ENCODE measurements around the gene COL23A1.

Gene COL23A1

GRCh38 chr5:178590141-178590923 lies at the start of gene COL23A1:
TSS of gene COL23A1 (minus strand) at chr5:178590393.
- DNase-seq, result peak; percentile 21

- no peak for DNase-seq
These were observed 47.3 kb upstream of the COL23A1 start for GRCh38 chr5:178637356-178638074.

GRCh38 chr5:178632285-178632684 lies 42.1 kb upstream of the COL23A1 start:
- DNase-seq, result no peak

GRCh38 chr5:178630951-178631350 lies 40.8 kb upstream of the COL23A1 start:
- no peak for DNase-seq

GRCh38 chr5:178630475-178630930 lies 40.3 kb upstream of the COL23A1 start:
- DNase-seq, result peak; percentile 47

- DNase-seq, result no peak
These were observed 37.0 kb upstream of the COL23A1 start for GRCh38 chr5:178627259-178627598.

- DNase-seq, result peak; percentile 91
These were observed 36.5 kb upstream of the COL23A1 start, which contains the start of gene CLK4 for GRCh38 chr5:178626484-178627258. TSS of gene CLK4 (minus strand) at chr5:178627050. CDS start at chr5:178623416, 3,634 bp downstream.

GRCh38 chr5:178625679-178626483 lies 35.7 kb upstream of the COL23A1 start:
- no peak for DNase-seq

GRCh38 chr5:178624631-178625546 lies 34.7 kb upstream of the COL23A1 start:
- DNase-seq, result peak; percentile 52

- DNase-seq, result no peak
These were observed 32.6 kb upstream of the COL23A1 start for GRCh38 chr5:178622679-178623247.

GRCh38 chr5:178619390-178619789 lies 29.2 kb upstream of the COL23A1 start:
- no peak for DNase-seq

GRCh38 chr5:178612299-178612698 lies 22.1 kb upstream of the COL23A1 start:
- DNase-seq, result no peak

GRCh38 chr5:178606269-178606668 lies 16.1 kb upstream of the COL23A1 start:
- no peak for DNase-seq

GRCh38 chr5:178605788-178606187 lies 15.6 kb upstream of the COL23A1 start:
- no peak for DNase-seq

GRCh38 chr5:178602752-178603151 lies 12.6 kb upstream of the COL23A1 start:
- peak; percentile 4 for DNase-seq

GRCh38 chr5:178595750-178596149 lies 5.6 kb upstream of the COL23A1 start:
- DNase-seq, result no peak

GRCh38 chr5:178595150-178595549 lies 5.0 kb upstream of the COL23A1 start:
- DNase-seq, result no peak

GRCh38 chr5:178590924-178591423 lies 781 bp upstream of the COL23A1 start:
- no peak for DNase-seq

GRCh38 chr5:178589180-178590140 lies 733 bp downstream of the COL23A1 start:
- DNase-seq, result peak; percentile 18

GRCh38 chr5:178588769-178589168 lies 1.4 kb downstream of the COL23A1 start:
- no peak for DNase-seq
